Fibroblast of lung (primary cell): ENCODE measurements around the gene PCDH7.

Experiments
- CTCF ChIP-seq, 2 donors: IDR thresholded peaks in 1 of 2; conservative IDR thresholded peaks in 1 of 2; 1 replicate in 1 of 2; 2 replicates in 1 of 2; pipeline ENCODE4 v1.5.1; 2011 to 2012; ENCODE audit warnings: low read length in 2 of 2, control low read depth in 1 of 2, inconsistent platforms in 1 of 2, low read depth in 1 of 2, mild to moderate bottlenecking in 1 of 2
- EZH2 ChIP-seq: IDR thresholded peaks from 2 replicates; pipeline ENCODE4 v1.5.1; 2012; ENCODE audit warnings: low read length, control low read depth, mild to moderate bottlenecking; ENCODE audit errors: missing control alignments

GRCh38 chr4:30746735-30747134 lies 26.6 kb downstream of the PCDH7 start:
- no peak for TF ChIP-seq CTCF (conservative IDR thresholded peaks at IDR 0.05 in 1 of 2, IDR thresholded peaks at IDR 0.05 in 1 of 2; ENCODE audit: low read depth in 1 of 2, low read length in 2 of 2)
- no peak for TF ChIP-seq EZH2
